GM19023 (cell line): ENCODE data around the gene MAJIN.

Experiments used
- ATAC-seq: cut with Tn5 transposase; IDR thresholded peaks from one replicate; pipeline ENCODE4 v1.9.1; 2021; ENCODE audit warnings: mild to moderate bottlenecking, moderate library complexity; ENCODE audit not compliant: unreplicated experiment

The MAJIN gene

GRCh38 chr11:64893194-64894069 is 78.5 kb downstream of the MAJIN start:
- no peak for ATAC-seq

GRCh38 chr11:64892838-64893193 is 79.1 kb downstream of the MAJIN start:
- no peak for ATAC-seq

DNA sequence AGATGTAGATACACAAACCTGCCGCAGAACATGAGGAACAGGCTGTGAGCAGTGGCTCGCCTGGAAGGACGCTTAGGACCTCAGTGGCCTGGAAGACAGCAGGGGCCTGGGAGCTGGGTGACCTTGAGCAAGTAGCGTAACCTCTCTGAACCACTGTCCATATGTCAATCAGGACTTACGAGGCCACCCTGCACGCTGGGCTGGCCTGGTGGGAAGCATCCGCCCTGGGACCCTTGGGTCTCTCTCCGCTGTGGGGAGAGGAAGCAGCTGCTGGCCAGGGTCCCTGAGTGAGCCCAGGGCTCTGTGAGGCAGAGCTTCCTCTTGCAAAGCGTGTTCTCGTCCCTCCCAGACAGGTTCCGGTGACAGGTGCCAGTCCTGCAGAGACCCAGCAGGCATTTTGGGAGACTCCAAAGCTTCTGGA is 79.5 kb downstream of the MAJIN start:
- ATAC-seq, result no peak

DNA sequence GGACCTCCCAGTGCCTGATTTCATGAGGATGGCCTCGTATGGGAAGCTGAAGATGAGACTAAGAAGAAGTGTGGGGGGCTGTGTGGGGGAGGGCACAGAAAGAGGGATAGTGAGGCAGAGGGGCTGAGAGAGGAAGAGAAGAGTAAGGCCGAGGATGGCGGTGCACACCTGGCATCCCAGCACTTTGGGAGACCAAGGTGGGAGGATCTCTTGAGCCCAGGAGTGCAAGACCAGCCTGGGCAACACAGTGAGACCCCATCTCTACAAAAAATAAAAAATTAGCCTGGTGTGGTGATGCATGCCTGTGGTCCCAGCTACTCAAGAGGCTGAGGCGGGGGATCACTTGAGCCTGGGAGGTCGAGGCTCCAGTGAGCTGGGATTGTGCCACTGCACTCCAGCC is 80.0 kb downstream of the MAJIN start:
- ATAC-seq, result no peak

DNA sequence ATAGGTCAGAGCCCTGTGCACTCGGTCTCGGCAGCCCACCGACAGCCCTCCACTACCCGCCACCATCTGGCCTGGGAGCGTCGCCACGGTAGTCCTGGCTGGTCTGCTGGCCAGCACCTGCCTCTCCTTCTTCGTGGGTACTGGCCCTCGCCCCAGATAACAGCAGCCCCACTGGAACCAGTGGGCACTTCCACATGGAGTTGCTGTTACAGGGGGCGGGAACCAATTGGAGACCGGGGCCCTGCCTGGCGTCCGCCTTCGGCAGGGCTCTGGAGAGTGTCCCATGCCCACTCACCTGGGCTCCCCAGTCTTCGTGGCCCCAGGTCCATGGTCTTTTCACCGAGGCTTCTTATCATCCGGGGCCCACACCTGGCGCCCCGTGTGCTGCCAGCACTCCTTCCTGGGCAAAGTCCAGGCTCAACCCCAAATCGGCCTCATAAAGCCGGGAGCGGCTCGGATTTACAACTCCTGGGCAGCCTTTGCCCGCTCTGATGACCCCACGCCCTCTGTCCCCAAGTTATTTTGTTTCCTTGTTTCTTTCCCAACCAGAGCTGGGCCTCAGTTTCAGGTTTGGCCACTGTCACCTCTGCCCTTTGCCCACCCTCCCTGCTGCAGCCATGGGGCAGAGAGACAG is 80.6 kb downstream of the MAJIN start:
- no peak for ATAC-seq

GRCh38 chr11:64890522-64890939 is 81.4 kb downstream of the MAJIN start:
- ATAC-seq, result no peak

DNA sequence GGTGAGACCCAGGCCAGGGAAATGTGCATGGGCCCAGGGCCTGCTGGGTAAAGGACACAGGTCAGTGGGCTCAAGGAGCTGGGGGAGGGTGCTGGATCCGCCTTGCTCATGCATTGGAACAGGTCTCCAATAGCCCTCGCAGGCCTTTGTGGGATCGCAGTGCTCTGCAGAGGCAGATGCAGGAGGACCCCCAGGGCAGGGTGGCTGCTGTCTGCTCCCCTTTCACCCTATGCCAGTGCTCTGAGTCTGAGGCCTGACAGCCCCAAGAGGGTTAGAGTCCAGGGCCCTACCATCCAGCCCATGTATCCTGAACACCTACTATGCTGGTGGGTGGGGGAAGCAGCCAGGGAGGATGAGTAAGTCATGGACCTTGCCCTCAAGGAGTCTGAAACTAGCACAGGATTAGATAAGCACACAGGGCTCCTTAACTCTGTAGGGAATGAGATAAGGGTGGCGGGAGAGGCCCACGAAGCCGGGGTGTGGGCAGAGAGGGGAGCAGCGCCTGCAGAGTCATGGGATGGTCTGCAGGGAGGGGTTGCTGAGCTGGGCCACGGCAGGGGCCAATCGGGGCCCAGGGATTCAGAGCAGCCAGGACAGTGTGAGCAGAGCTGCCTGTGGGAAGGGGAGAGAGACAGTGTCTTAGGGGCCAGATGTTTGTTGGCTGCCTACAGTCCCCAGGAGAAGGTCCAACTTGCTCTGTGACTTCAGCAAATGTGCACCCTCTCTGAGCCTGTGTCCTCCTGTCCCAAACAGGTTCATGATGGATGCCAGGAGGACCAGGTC is 83.0 kb downstream of the MAJIN start:
- ATAC-seq, result no peak

GRCh38 chr11:64888406-64888728 is 83.5 kb downstream of the MAJIN start:
- ATAC-seq, result no peak
